Ecto neural progenitor cell (in vitro differentiated cells): ENCODE data around the gene TEX36.
"Not testable (repeated sequence)": the region's sequence is repeated elsewhere in the genome, so short reads cannot be mapped to it uniquely, and the experiment has no call there.

Experiments
- DNase-seq: peaks from one replicate; pipeline ENCODE4 v3.0.0-alpha.2; 2018; ENCODE audit warnings: low spot score

Gene TEX36

GRCh38 chr10:125629758-125630376 lies 53.1 kb downstream of the TEX36 start:
- DNase-seq = no peak

DNA sequence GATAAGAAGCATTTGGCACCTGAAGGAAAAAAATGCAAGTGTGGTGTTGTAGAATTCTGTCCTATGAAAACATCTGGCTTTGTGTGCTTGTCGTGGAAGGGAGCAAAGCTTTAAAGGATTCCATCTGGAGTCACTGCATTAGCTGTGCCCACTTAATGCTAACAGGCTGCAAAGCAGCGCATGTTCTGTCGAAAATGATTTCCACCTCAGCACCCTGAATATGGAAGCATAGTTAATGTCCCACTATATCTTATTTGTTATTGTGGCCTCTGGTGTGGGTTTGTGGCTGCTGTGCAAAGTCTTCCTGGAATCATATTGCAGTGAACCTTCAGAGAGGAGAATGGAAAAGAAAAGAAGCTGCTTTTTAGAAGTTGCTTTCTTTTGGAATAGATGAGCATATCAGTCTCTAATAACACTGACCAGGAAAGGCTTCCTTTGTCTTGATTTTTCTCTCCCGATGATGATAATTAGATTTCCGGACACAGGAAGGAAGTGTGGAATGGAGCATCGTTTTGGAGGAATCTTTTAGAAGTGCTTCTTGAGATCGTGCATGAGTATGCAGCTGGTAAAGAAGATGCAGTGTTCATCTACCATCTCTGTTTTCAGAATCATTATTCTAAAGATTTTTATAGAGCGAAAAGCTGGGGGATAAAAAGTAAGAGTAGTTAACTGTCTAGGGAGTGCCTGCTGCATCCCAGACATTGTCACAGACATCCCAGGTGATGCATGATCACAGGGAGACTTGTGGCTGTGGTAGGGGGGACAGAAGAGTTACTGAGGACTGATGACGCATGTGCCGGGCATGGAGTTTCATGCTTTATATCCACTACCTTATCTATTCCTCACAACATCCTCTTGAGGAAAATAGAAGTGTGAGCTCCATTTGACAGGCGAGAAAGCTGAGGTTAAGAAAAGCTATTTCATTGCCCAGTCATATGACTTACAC lies 54.6 kb downstream of the TEX36 start:
- DNase-seq = no peak

DNA sequence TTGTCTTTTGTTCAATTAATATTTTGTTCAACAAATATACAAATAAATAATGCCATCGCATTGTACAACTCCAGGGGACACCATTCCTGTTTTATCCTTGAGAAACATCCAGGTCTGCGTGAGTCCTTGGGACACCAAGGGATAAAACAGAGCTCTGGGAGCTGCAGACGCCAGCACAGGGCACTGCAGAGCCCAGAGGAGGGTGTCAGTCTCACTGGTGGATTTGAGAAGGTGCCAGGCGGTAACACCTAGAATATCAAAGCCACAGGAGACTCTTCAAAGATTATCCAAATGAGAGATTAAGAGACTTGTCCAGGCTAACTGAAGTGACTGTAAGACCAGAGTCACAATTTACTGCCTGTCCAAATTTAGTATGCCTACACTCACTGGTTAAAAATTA lies 55.3 kb downstream of the TEX36 start:
- DNase-seq = no peak

GRCh38 chr10:125626671-125627070 lies 56.3 kb downstream of the TEX36 start:
- DNase-seq = no peak

DNA sequence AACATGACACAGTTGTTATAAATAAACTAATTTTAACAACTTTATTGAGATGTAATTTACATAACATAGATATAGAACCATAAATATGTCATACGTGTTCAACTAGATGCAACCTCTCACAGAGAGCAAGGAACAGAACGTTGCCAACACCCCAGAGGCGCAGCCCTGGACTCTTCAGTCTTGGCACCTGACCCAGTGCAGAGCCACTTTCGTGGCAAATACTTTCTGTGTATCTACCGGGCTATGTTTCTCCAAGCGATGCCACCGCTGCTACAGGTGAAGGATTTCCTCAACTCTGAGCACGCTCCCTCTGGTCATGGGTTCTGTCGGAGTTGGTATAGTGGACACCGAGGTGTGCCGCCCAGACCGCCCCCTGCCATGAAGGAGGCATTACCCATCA lies 57.4 kb downstream of the TEX36 start:
- DNase-seq = no peak

GRCh38 chr10:125624800-125625199 lies 58.2 kb downstream of the TEX36 start:
- no peak for DNase-seq

DNA sequence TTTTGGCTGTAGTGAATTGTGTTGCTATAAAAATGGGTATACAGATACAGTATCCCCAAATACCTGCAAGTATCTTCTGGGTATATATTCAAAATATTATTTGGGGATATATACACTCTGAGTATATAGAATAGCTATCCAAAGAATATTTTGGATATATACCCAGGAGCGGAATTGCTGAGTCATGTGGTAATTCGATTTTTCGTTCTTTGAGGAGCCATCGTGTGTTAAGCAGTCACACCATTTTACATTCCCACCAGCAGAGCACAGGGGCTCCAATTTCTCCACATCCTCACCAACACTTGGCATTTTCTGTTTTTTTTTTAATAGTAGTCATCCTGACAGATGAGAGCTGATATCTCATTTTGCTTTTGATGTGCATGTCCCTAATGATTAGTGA lies 61.9 kb downstream of the TEX36 start:
- no peak for DNase-seq

DNA sequence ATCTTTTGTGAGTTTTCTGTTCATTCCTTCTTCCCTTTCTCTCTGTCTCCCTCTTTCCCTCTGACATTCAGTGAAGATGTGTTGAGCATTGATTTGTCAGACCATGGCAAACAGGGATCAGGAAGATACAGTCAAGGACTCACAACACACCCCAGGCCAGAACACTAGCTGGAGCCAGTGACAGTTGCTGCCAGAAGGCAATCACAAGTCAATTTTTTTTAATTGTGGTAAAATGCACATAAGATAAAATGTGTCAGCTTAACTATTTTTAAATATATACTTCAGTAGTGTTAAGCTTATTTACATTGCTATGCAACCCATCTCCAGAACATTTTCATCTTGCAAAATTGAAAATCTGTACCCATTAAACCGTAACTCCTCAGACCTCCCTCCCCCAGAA lies 62.6 kb downstream of the TEX36 start:
- no peak for DNase-seq

GRCh38 chr10:125613062-125613461 lies 69.9 kb downstream of the TEX36 start:
- not testable (repeated sequence) for DNase-seq

DNA sequence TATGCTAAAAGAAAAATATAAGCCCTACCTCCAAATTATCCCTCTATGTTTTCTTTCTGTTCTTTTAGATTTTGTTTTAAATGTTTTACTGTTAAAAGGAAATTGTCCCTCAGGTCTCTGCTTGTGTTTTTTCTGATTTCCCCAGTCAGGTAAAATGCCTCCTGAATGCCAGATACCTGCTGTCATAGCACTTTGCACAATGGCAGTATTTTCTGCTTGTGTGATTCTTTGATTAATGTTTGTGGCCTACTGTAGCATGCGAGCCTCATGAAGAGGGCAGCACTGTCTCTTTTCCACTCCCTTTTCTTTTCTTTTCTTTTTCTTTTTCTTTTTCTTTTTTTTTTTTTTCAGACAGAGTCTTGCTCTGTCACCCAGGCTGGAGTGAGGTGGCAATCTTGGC lies 71.2 kb downstream of the TEX36 start:
- DNase-seq = no peak

GRCh38 chr10:125611216-125611615 lies 71.7 kb downstream of the TEX36 start:
- no peak for DNase-seq

DNA sequence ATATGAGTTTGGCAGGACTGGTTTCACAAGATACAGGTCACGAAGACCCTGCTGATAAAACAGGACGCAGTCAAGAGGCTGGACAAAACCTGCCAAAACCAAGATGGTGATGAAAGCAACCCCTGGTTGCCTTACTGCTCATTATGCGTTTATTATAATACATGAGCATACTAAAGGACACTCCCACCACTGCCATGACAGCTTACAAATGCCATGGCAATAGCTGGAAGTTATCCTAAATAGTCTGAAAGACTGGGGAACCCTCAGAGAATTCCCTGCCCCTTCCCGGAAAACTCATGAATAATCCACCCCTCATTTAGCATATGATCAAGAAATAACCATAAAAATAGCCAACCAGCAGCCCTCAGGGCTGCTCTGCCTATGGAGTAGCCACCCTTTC lies 73.1 kb downstream of the TEX36 start:
- DNase-seq = no peak

DNA sequence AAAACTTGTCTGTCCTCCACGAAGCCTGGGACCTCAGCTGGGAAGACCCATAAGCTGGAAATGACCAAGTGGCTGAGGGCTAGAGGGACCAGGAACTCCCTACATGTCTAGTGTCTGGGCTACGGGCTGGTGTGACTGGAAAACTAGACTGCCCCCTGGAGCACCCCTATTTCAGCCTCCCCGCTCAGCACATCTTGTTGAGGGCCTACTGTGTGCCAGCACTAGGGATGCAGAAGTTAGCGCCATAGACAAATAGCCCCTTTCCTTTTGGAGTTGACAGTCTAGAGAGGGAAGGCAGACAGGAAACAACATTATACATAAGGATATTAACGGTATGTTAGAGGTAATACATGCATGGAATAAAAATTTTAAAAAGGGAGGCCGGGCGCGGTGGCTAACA lies 74.5 kb downstream of the TEX36 start:
- no peak for DNase-seq

DNA sequence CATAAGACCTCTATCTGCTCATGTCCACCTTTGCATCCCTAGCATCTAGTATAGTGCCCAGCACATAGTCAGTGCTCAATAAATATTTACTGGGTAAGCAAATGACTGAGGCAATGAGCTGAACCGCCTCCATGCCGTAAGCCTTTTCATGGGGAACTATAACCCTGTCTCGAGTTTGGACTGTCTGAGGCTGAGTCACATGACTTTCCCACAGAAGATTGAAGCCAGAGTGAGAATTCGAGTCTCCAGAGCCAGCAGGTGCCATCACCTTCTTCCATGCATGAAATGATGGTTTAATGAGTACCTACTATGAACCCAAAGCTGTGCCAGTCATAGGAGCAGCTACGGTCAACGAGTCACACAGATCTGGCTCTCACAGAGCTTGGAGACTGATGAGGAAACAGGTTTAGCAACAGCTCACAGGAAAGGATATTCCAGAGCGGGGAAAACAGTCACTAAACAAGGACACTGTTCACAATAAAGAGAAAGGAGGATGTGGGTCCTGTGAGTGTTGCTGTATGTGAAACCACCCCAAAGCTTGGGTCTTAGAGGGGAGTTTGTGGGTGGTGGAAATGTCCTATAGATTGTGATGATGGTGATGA lies 75.2 kb downstream of the TEX36 start:
- DNase-seq = no peak

DNA sequence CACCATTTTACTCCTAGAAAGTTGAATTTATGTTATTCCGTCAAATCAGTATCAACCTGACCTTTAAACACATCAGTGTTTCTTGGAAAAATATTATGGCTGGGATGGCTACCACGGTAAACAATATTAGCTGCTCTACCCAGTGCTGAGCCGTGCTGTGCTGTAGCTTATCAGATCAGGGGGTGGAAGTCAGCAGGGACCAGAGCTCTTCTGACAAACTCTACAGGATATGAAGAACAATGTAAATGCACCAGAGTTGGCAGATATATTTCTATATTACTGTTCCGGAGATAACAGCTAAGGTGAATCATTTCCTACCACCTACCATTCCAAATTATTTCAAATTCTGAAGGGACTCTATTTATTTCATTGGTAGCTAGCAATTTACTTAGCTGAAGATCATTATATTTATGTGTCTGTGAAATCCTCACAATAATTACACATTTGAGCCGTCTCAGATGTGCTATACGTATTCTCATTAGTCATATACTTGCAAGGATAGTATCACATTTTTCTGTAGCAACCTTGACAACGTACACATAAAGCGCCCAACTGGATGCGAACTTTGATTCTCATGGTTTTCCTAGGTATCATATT lies 76.5 kb downstream of the TEX36 start:
- no peak for DNase-seq
